ENCODE measurements around the gene CAPG.
"Not testable (repeated sequence)": the region's sequence is repeated elsewhere in the genome, so short reads cannot be mapped to it uniquely, and the experiment has no call there.

DNA sequence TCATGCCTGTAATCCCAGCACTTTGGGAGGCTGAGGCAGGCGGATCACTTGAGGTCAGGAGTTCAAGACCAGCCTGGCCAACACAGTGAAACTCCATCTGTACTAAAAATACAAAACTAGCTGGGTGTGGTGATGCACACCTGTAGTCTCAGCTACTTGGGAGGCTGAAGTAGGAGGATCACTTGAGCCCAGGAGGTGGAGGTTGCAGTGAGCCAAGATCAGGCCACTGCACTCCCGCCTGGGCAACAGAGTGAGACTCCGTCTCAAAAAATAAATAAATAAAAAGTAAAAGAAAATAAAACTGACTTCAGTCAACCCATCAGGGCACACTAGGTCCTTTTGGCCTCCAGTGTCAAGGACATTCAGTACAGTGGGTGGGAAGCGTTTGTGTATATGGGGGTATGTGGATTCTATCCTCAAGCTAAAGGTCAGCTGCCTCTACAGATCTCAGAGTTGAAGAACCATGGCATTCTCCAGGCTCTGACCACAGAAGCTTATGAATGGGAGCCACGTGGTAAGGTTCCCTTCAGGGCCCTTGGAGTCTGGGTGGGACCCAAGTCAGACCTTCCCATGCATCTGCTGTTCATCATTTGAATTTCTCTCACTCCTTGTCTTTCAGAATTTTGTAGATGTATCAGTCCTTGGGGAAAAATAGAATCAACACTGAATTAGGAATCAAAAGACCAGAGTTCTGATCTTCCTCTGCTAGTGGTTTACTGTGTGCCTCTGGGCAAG lies 47.3 kb downstream of the CAPG start:
- TF ChIP-seq ELF4 (IDR thresholded peaks at IDR 0.05); SUZ12 (IDR thresholded peaks at IDR 0.05); SP1 (IDR thresholded peaks at IDR 0.05); ARNT (IDR thresholded peaks at IDR 0.05); FOXK2 (IDR thresholded peaks at IDR 0.05); FOXA1 (IDR thresholded peaks at IDR 0.05); FOXM1 (IDR thresholded peaks at IDR 0.05; ENCODE audit: borderline replicate concordance); HDGF (IDR thresholded peaks at IDR 0.05; ENCODE audit: borderline replicate concordance); CTBP1 (IDR thresholded peaks at IDR 0.05; ENCODE audit: borderline replicate concordance); NFRKB (IDR thresholded peaks at IDR 0.05): not testable (repeated sequence)

Measured in HEK293T (cell line).